Adrenal gland (tissue), 12 donors: ENCODE results near the gene TENT5C. TPM values are rescaled to one million over a fixed set of nuclear protein-coding genes. Genes with fewer than 3 reads are reported as not detected.

Source experiments
- DNase-seq, 7 donors: peaks; one replicate each; pipeline ENCODE4 v3.0.0-alpha.2; 2019 to 2020
- H3K27ac ChIP-seq, 5 donors: fragments of 200-600 bp; sonication (generic) in 4 of 5; 1 replicate in 3 of 5; 2 replicates in 2 of 5; pipeline versions ENCODE4 v1.5.1 to v1.8.0; 2016 to 2020; ENCODE audit warnings: mild to moderate bottlenecking in 1 of 5
- H3K27me3 ChIP-seq: fragments of 200-600 bp; 2 replicates; pipeline ENCODE4 v1.8.0; 2021
- H3K36me3 ChIP-seq, 2 donors: fragments of 200-600 bp; replicated peaks in 1 of 2; 1 replicate in 1 of 2; 2 replicates in 1 of 2; pipeline versions ENCODE4 v1.5.1 to v1.8.0; 2018 to 2022
- H3K4me1 ChIP-seq, 2 donors: fragments of 200-600 bp; replicated peaks in 1 of 2; 1 replicate in 1 of 2; 2 replicates in 1 of 2; pipeline versions ENCODE4 v1.5.1 to v1.8.0; 2018 to 2021
- H3K4me3 ChIP-seq, 4 donors: fragments of 200-600 bp; sonication (generic) in 3 of 4; one replicate each; pipeline ENCODE4 v1.5.1; 2016 to 2018
- H3K9me3 ChIP-seq, 3 donors: fragments of 200-600 bp; sonication (generic) in 1 of 3; replicated peaks in 1 of 3; 1 replicate in 2 of 3; 2 replicates in 1 of 3; pipeline versions ENCODE4 v1.5.1 to v1.8.0; 2016 to 2021
- POLR2A ChIP-seq, 2 donors: fragments of 450-650 bp; IDR thresholded peaks; one replicate each; pipeline ENCODE4 v1.6.1; 2017; ENCODE audit warnings: antibody characterized with exemption in 2 of 2, mild to moderate bottlenecking in 2 of 2, moderate library complexity in 1 of 2
- WGBS, 4 donors: extraction: QIAGEN DNeasy Blood & Tissue Kit in 2 of 4; methylation state at CpG; one replicate each; pipeline versions ENCODE4 v1.1.5 to v1.1.7; 2013 to 2017; 5-methylcytosine and 5-hydroxymethylcytosine counted together
- intact Hi-C, 2 donors: fragments of 100-400 bp; cut with DNase I; formaldehyde crosslinking; loops; one replicate each; pipeline versions ENCODE4 v1.14.1 to v1.15.0; 2022 to 2023
- polyA plus RNA-seq, 3 donors: library from polyadenylated mRNA; stranded (reverse); fragments of 200-250 nt in 2 of 3; fragments of 350-450 nt in 1 of 3; fragmentation: Illumina TruSeq in 1 of 3; extraction: RNeasy Lipid Tissue Mini Kit (QIAGEN cat#74804) in 1 of 3; gene quantifications; one replicate each; pipeline ENCODE4 v1.2.3, GENCODE V29; 2013 to 2014
- total RNA-seq, 9 donors: library from RNA; depleted of rRNA in 4 of 9; stranded (reverse); fragments of >200 nt in 4 of 9; fragments of 120-200 nt in 1 of 9; fragmentation: NEBNext Ultra II Directional in 1 of 9; extraction: Animal tissue kit (Norgen Biotek cat#: 25700) in 1 of 9; gene quantifications; one replicate each; pipeline versions ENCODE4 v1.1.0 to v1.2.4, GENCODE V29; 2013 to 2023
- TF ChIP-seq, protein P1 (sequence below), 6 experiments: fragments of 450-650 bp in 4 of 6; fragments of 200-600 bp in 2 of 6; sonication (generic) in 1 of 6; IDR thresholded peaks; 1 replicate in 5 of 6; 2 replicates in 1 of 6; pipeline versions ENCODE4 v1.5.1 to v1.8.0; 2016 to 2021; ENCODE audit warnings: antibody characterized with exemption in 6 of 6, mild to moderate bottlenecking in 2 of 6, moderate library complexity in 1 of 6
- donor health status: healthy with polysubstance abuse.
- donor health status: Bipolar disorder and iron deficiency.
- donor health status: DM: yes; HTN: yes; CAD: no.
- donor health status: DM: no; HTN: no; CAD: no.
- donor health status: DM: no; HTN: no; CAD: no.
- donor health status: DM: yes; HTN: yes; CAD: no.

TENT5C gene
- total and polyA plus RNA-seq, 12 donors = 0.54 to 8.5 (median 2.0) TPM

GRCh38 chr1:117618450-117619122, 12.7 kb downstream of the TENT5C start:
- Histone ChIP-seq H3K27ac (no peak overlapping the region), H3K4me3 (no peak overlapping the region), H3K36me3 (no peaks in the 10 kb centered on the region), H3K4me1 (no peaks in the 10 kb centered on the region), H3K27me3 (no peaks in the 10 kb centered on the region), H3K9me3 (no peaks in the 10 kb centered on the region)
- no peak for TF ChIP-seq POLR2A (IDR thresholded peaks at IDR 0.05)
- TF ChIP-seq, protein P1, sequence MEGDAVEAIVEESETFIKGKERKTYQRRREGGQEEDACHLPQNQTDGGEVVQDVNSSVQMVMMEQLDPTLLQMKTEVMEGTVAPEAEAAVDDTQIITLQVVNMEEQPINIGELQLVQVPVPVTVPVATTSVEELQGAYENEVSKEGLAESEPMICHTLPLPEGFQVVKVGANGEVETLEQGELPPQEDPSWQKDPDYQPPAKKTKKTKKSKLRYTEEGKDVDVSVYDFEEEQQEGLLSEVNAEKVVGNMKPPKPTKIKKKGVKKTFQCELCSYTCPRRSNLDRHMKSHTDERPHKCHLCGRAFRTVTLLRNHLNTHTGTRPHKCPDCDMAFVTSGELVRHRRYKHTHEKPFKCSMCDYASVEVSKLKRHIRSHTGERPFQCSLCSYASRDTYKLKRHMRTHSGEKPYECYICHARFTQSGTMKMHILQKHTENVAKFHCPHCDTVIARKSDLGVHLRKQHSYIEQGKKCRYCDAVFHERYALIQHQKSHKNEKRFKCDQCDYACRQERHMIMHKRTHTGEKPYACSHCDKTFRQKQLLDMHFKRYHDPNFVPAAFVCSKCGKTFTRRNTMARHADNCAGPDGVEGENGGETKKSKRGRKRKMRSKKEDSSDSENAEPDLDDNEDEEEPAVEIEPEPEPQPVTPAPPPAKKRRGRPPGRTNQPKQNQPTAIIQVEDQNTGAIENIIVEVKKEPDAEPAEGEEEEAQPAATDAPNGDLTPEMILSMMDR (IDR thresholded peaks at IDR 0.05) = no peak
- WGBS, 4 donors = 79 to 89% (median 82%) methylated on average over 2 of the region's 2 CpGs
- no peak for DNase-seq
- intact Hi-C loops = no loop called here

DNA sequence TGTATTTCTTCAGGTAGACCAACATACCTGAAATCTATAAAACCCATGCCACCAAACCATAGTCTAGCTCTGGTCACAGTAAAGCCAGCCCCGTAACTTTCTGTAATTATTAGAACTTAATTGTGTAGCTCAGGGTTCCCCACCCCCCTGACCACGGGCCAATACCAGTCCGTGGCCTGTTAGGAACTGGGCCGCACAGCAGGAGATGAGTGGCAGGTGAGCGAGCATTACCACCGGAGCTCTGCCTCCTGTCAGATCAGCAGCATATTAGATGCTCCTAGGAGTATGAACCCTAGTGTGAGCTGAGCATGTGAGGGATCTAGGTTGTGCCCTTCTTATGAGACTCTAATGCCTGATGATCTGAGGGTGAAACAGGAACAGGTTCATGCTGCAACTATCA, 14.6 kb downstream of the TENT5C start:
- TF ChIP-seq POLR2A (IDR thresholded peaks at IDR 0.05) = no peak
- TF ChIP-seq, protein P1 (IDR thresholded peaks at IDR 0.05) = no peak

DNA sequence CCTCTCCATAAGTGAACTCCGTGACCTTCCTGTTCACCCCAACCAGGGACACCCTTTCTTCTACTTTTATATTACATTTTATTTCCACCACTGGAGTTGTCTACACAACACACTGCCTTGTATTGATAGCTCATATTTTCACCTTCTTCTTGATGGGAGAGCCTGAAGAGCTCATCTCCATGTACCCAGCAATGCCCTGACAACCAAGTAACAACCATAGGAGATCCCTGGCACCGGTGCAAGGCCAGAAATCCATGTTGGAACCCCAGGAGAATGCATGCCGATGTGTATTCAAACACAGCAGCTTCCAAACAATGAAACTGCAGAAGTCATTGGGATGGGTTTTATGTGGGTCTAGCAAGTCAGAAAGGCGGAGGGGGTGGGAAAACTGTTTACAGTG, 15.5 kb downstream of the TENT5C start:
- H3K27me3 ChIP-seq = no peaks in the 10 kb centered on the region
- no peak overlapping the region for H3K27ac ChIP-seq
- no peak for TF ChIP-seq POLR2A (IDR thresholded peaks at IDR 0.05)
- TF ChIP-seq, protein P1 (IDR thresholded peaks at IDR 0.05) = no peak
- no peak overlapping the region for H3K4me3 ChIP-seq
- H3K36me3 ChIP-seq = no peaks in the 10 kb centered on the region
- WGBS, 4 donors = 86 to 97% (median 91%) methylated on average over 4 of the region's 4 CpGs
- H3K9me3 ChIP-seq = no peaks in the 10 kb centered on the region
- DNase-seq = no peak
- intact Hi-C loops = no loop called here
- no peaks in the 10 kb centered on the region for H3K4me1 ChIP-seq

More for the DNA sequence above, 14.6 kb downstream of the TENT5C start:
- intact Hi-C loops = no loop called here
- no peak for DNase-seq
- WGBS, 4 donors = 90 to 99% (median 97%) methylated on average over 5 to 6 of the region's 6 CpGs
- Histone ChIP-seq H3K4me1 (no peaks in the 10 kb centered on the region), H3K36me3 (no peaks in the 10 kb centered on the region), H3K27me3 (no peaks in the 10 kb centered on the region), H3K9me3 (no peaks in the 10 kb centered on the region), H3K4me3 (no peak overlapping the region), H3K27ac (no peak overlapping the region)

GRCh38 chr1:117622726-117623125, 16.9 kb downstream of the TENT5C start:
- Histone ChIP-seq H3K4me1 (no peaks in the 10 kb centered on the region), H3K36me3 (no peaks in the 10 kb centered on the region), H3K4me3 (no peak overlapping the region), H3K27me3 (no peaks in the 10 kb centered on the region), H3K9me3 (no peaks in the 10 kb centered on the region), H3K27ac (no peak overlapping the region)
- no peak for DNase-seq
- WGBS, 4 donors = 66 to 80% (median 71%) methylated on average over 2 to 14 of the region's 14 CpGs
- no peak for TF ChIP-seq POLR2A (IDR thresholded peaks at IDR 0.05)
- TF ChIP-seq, protein P1 (IDR thresholded peaks at IDR 0.05) = no peak
- intact Hi-C loops = no loop called here
